GM19463 (cell line): ENCODE results near the gene SOAT2.

Source experiments
- ATAC-seq: cut with Tn5 transposase; IDR thresholded peaks from one replicate; pipeline ENCODE4 v1.9.1; 2021; ENCODE audit warnings: mild to moderate bottlenecking, moderate library complexity; ENCODE audit not compliant: unreplicated experiment

The SOAT2 gene

DNA sequence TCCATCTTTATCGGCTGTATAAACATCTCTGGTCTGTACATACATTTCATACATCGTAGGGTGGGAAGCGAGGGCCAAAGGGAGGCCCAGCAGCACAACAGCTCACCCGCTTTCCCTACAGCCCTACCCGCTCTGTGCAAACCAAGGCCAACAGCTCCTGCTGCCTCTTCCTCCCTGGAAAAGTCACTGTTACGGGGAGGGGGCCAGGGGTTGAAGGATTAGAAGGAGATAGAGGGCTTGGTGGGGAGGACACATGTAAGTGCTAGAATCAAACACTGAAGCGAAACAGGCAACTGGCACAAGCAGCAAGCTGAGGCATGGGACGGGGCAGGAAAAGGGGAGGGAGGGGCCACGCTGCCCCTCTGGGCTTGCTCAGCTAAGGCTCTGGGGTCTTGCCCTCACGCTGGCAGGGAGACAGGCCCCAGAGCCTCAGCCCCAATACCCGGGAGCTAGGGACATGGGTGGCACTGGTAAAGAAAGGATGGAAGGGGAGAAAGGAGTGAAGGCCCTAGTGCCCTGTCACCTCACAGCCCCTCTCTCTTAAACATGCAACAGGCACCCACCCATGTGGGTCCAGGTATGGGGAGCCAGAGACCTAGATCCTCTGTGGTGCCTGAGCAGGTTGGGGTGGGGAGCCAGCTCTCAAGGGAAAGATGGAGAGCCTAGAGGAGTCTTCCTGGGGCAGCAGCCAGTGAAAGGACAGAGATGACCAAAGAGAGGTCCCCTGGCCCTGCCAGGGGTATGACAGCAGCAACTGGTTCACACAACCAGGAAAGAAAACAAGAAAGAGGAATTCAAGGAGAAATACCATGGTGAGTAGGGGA is 38.5 kb upstream of the SOAT2 start:
- ATAC-seq: no peak

DNA sequence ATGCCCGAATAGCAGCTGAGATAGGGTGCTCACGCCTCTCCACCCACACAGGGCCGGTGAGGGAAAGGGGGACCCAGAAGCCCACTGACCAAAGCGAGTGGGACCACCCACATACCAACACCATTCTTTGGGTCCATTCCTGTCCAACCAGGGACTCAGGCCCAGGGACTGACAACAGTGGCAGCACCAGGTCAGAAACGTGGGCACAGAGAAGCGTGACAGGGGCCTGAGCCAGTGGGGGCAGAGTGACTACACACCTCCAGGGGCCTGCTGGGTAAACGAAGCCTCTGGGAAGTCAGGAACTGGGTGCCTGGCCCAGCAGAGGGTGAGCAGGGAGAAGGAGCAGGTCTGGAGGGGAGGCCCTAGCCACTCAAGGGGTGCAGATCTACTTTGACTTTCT is 37.8 kb upstream of the SOAT2 start:
- ATAC-seq: no peak

DNA sequence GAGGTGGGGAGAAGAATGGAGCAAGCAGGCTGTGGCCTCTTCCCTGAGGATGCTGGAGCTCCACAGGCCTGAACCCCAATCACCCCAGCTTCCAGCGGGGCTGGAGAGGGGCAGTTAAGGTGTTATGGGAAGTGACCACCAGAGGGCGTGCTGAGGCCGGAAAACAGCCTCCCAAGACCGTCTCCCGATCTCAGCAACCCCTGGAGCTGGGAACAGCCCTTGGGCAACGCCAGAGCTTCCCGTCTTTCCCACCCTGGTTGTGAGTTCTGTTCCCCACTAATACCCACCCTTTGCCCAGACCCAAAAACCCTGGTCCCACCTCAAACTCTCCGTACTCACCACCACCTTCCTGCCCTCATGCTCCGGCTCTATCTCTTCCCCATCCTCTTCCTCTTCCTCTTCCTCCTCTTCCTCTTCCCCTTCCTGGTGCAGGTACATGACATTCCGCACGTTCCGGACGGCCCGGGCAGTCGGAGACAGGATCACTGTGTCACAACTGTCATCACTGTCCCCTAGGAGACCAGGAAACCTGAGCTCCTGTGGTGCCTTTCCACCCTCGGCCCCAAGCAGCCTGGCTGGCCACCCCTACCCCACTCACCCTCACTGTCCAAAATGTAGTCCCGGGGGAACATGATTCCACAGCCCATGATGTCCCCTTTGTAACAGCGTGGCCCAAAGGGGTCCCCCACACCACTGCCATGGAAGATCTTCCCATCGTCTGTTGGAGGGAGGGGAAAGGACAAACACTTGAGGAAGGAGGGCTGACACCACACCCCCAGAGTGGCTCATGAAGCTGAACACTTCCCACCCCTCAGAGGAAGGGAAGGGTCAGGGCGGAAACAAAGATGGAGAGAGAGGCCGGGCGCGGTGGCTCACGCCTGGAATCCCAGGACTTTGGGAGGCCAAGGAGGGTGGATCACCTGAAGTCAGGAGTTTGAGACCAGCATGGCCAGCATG is 37.0 kb upstream of the SOAT2 start:
- no peak for ATAC-seq

DNA sequence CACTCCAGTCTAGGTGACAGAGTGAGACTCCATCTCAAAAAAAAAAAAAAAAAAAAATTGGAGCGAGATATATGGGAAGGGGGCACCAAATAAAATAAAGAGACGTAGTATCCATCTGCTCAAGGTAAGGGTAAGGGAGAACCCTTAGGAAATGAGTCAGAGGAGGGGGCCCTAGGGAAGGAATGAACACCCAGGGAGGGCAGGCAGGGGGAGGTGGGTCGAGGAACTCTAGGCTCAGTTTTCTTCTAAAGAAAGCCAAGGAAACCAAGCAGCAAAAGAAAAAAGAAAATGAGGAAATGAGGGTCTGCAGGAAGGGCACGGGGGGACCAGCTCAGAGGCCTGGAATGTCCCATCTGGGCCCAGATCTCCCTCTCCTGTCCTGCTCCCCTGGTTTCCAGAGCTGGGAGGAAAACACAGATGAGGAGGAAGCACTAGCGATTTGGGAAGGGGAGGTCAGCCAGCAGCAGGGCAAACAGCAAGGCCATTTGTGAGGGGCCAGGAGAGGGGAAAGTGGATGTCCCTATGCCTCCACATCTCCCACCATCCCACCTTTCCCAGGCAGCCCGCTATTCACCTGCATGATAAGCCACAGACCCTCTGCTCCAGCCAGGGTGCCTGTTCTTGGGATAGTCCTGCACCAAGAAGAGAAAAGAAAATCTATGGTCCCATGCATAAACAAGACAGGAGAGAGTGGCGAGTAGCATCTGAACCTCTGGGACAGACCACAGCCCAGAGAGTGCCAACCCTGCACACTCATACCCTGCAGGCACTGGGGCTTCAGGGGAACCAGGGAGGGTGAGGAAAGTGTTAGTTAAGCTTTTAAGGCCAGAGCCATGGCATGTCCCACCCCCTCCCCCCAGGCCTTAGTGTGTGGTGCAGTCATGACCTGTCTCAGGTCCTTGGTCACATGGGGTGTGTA is 36.0 kb upstream of the SOAT2 start:
- no peak for ATAC-seq

DNA sequence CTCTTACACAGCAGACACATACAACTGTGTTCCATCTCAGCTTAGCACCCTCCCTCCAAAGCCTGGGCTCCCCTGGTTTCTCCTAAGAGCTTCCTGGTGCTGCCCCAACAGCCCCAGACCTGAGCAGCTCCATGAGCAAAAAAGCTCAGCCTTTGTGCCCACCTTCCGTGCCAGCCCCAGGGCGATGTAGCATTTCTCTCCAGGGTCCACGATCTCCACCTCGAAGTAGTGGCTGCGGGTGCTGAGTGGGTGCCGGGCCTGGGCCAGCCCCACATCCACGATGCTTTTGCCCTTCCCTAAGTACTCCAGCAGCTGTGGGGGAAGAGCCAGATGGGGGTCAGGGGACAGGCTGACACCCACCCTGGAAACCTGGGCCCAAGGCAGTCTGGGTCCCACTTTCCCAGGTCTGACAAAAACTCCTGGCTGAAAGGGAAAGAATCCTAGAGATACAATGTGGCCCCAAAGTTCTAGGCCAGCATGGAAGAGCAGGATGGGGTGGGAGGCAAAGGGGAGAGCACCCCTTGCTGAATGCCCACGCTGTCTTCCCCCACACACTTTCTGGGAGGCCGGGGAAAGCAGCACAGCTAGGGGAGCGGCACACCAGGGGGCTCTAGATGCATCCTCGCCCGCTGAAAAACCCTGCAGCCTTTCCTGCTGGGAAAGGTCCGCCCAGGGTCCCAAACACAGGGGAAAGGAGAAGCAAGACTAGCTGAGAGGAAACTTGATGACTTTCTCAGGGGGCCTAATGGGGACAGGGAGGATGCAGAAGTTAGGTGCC is 35.1 kb upstream of the SOAT2 start:
- ATAC-seq: no peak

DNA sequence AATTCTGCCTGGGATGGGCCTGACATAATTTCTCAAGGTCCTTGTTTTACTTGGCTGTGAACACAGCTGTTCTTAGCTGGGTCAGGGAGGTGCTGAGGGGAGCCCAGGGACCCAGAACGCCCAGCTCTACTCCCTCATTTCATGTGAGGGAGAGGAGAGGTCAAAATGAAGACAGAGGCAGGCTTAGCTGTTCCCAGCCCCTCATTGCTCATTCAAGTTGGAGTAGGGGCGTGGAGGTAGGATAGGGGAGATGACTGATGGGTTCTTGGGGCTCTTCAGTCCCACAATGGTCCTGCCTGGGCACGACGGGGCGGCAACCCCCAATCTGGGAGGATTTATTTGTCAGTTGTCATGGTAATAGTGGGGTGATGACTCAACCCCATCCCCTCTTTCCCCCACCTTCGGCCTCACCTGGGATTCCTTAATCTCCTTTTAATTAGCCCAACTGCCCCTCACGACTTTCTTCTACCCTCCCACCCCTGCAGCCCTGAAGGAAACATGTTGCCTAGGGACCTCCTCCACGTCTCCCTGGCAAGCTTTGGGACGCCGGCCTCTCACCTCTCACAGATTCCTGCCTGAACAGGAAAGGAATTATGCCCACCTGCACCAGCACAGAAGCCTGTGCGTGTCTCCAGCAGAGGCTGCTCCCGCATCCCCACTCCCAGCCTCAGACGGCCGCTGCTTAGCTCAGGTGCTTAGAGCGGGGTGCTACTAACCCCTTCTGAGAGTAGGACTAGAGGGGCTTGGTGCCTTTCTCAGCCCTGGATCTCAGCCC is 34.3 kb upstream of the SOAT2 start:
- no peak for ATAC-seq

DNA sequence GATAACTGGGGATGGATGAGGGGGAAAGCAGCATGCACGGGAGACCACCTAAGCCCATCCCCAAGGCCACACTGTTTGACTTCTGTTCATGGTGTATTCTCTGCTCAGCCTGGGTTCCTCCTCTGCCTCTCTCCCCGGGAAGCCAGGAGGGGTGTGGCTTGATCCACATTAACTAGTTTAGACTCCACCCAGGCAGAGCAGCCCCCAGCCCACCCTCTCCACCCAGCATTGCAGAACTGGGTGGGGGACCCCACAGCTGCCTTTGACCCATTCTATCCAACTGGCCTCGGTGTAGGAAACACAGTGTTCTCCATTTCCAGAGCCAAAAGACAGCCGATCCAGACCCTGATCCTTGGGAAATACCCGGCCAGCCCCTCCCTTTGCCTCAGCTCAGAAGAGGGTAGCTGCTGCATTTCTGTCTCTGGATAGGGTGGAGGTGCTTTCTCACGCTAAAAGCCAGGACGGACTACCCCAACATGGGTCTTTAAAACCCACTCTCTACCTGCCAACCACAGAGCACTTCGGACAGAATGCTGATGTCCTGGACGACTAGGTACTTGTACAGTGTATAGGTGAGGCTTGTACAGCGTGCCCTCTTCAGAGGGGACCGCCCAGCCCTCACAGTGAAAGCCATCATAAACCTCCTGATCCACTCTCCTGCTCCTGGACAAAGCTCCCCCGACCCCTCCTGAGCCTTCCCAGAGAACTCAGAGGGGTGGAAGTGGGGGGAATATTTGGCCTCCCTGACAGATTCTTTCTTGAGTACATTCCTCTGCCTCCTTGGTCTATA is 33.5 kb upstream of the SOAT2 start:
- ATAC-seq: no peak

DNA sequence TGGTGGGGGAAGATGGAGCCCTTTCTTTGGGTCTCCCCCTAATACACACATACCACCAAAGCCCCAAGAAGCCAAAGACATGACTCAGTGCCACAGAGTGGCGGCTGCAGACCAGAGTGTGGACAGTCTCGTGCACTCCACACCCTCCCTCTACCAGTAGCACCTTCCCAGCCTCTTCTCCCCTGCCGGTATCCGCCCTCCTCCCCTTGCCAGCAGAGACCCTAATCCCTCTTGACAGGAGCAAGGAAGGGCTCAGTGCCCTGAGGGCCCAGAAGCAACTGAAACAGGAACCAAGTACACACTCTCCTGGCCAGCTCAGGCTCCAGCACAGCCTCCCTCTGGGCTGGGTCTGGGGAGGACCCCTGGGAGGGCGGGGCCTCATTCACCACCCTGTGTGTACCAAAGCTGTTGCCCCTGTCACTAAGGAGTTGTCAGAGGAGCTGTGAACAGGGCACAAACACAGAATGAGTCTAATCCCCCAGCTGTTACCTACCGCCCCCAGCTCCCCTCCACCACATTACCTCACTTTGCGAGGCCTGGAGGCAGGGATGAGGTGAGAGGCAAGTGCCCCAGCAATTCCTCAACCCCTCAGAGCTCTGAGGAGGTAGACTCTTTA is 32.3 kb upstream of the SOAT2 start:
- ATAC-seq: no peak

DNA sequence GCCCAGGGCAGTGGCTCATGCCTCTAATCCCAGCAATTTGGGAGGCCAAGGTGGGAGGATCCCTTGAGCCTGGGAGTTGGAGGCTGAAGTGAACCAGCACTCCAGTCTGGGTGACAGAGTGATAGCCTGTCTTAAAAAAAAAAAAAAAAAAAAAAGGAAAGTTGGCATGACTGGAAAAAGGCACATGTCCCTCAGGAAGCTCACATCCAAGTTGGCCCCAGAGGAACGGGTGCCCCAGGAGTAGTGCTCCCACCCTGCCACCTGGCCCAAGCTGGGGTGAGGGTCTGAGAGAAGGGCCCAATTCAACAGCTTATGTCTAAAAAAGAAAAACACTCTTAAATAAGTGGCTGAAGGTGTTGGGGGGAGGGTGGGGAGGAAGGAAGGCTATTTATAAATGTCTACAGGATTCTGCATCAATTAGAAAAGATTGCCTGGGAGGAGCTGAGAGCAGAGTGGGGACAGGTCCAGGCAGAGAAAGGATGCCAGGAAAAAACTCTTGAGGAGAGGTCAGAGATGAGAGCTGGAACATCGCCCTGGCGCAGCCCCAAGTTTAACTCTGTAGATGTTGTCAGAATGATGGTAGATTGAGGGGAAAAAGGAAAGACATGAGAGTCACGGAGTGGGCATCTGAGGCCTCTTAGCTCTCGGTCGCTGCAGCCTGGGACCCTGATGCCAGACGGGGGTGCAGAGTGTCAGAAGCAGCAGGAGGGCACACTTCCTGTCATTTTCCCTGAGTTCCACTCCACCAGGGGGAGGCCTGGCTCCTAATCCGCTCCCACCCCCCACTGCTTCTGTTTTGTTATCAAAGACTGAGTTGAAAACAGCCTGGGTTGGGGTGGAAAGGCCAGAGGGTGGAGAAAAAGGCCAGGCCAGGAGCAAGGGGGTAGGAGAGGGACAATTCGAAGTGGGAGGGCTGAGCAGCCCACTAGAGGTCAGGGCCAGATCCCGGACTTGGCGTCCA is 31.4 kb upstream of the SOAT2 start:
- no peak for ATAC-seq

DNA sequence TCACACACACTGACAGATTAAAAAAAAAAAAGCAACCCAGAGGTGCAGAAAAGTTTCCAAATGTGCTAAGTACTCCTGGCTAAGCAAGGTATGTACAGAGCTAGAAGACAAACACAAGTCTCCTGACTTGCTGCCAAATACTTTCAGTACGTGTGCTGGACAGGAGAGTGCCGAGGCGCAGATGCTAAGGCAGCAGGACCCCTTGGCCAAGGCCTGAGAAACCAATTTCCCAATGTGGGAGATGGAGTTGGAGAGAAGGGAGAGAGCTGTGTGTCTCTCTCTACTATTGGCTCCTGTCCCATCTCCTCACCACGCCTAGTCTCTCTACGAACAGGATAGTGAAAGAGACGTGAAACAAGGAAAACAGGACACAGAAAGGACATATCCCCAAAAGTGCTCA is 29.4 kb upstream of the SOAT2 start:
- ATAC-seq: no peak

DNA sequence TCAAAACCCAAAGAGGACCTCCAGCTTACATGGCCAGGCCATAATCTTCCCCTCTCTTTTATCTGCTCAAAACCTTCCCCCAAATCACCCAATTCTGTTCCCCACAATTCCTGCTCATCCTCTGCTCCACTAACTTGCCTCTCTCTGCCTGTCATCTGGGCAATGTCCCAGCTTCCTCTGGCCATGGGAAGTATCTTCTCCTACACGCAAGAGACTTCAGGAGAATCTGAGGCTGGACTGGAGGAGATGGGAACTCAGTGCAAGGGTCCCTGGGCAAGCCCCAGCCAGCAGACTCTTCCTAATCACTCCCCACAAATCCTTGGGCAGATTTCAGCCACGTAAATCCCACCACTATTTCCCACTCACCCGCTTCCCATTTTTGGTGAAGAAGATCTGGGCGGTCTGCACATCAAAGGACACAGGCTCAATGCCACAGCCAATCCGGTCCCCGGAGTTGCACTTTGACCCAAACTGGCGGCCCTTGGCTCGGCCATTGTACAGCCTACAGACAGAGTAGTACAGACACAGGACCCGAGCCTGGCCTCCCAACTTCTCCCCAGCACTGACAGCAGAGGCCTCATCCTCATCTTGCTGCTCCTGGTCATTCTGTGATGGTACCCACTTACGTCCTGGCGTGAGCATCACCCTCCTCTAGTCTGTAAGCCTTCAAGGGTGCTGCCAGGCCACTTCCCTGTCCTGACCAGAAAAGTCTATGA is 28.8 kb upstream of the SOAT2 start:
- ATAC-seq: no peak

DNA sequence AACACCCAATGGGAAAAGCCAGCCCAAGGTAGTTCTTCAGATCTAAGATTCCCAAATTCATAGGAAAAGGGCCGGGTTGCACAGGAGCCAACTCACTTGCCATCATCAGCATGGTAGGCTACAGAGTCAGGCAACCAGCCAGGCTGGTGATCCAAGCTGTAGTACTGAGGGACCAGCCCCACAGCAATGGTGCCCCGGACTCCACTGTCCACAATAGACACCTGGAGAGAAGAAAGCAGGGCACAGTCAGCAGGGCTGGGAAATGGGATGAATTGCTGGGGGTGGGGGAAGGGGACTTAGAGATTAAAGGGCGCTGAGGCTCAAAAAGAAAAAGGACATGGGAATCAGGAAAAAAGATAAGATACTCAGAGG is 28.3 kb upstream of the SOAT2 start:
- ATAC-seq: no peak

DNA sequence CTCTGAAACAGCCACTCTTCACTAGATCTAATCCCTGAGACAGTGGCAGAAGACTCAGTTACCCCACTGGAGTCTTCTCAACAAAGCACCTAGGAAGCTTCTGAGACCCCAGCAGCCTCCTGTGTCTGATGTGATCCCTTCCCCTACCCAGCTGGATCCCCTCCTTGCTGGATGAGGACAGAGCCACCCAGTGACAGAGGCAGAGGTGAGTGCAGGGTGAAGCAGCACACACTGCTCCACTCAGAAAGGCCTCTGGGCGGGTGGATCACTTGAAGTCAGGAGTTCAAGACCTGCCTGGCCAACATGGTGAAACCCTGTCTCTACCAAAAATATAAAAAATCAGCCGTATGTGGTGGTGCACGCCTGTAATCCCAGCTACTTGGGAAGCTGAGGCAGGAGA is 26.8 kb upstream of the SOAT2 start:
- ATAC-seq: no peak

DNA sequence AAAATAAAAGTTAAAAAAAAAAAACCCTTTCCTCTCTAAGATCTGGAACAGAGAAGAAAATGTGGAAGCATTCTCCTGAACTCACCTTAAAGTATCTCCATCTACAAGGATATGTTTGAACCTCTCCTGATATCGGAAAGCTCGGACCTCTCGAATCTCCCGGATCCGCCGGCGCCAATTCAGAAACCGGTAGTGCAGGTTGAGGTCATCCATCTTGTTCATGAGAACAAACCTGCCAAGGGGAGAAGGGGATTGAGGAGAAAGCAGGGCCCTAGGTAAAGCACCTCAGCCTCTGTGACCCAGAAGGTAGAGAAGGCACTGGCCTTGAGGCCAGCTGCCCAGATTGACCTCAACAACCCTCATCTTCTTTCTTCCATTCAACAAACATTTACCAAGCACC is 26.3 kb upstream of the SOAT2 start:
- ATAC-seq: no peak

DNA sequence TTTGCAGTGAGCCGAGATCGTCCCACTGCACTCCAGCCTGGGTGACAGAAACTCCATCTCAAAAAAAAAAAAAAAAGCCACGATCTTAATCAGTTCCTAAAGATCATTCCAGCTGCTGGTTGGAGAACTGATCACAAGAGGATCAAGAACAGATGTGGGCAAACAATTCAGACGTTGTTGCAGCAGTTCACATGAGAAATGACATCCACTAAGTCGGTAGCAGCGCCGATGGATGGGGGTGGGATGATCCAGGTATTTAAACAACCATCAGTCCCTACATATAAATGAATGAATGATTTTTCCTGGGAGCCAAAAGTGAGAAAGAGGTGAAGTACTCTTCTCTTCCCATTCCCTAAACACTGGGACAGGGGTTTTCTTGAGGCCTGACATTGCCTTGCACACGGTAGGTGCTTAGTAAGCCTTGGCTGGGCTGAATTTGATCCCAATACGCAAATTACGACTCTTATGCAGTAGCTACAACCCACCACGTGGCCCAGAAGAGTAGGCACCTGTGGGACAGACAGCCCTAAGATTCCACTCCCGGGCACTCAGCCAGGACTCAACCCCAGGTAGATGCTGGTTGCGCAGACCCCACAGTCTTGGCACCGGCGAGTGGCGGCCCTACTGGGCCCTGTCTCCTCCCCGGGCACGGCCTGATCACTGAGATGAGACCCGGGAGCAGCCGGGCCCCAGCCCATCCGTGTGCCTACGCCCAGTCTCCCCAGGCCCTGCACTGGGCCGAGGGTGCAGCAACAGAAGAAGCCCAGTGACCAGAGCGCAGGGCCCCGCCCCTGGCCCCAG is 24.7 kb upstream of the SOAT2 start:
- ATAC-seq: no peak
